ENCODE results near the gene LRRC18. TPM values are rescaled to one million over a fixed set of nuclear protein-coding genes. Genes with fewer than 3 reads are reported as not detected.

Gene LRRC18
- total RNA-seq, 1 experiment from 2014 or later = not detected

DNA sequence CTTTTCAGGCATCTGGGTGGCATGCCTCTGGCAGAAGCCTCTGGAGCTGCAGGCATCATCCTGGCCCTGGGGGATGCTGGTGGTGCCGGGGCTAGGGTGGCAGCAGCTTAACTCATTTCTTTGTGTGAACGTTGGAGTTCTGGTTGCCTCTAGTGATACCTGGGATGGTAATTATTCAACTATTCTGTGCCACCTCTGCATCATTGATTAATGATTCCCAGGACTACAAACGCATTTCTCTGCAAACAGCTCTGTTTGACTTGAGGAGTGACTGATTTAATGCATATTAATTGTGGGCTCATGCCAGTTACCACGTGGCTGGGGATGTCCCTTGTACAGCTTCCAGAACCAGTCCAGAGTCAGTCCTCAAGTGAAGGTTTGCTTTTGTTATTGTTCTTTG is 55.9 kb downstream of the LRRC18 start:
- Mint-ChIP-seq H3K9me3 (ENCODE audit: unreplicated experiment) (no peaks in the 10 kb centered on the region), H3K27ac (ENCODE audit: unreplicated experiment) (no peak overlapping the region), H3K36me3 (ENCODE audit: insufficient read depth, unreplicated experiment) (no peaks in the 10 kb centered on the region), H3K4me1 (ENCODE audit: low read depth, unreplicated experiment) (no peaks in the 10 kb centered on the region), H3K4me3 (ENCODE audit: unreplicated experiment) (no peak overlapping the region), H3K27me3 (ENCODE audit: insufficient read depth, unreplicated experiment) (peaks cover 27% of the 10 kb centered on the region)
- BruUV-seq (replicated peaks) = no TSS peak
- intact Hi-C loops (cut with micrococcal nuclease; ENCODE audit: unreplicated experiment) = loop anchor here (10.0 kb wide), 1 partner anchor 631 kb away; no protein-coding TSS in a partner anchor
- Histone ChIP-seq H3K27me3 (replicated peaks; ENCODE audit: control insufficient read depth, insufficient read depth, low read length) (no peaks in the 10 kb centered on the region; the same call in 1 of the 2 replicates), H3K36me3 (ENCODE audit: control insufficient read depth, insufficient read depth, low read length) (no peaks in the 10 kb centered on the region), H3K9me3 (no peaks in the 10 kb centered on the region), H3K4me1 (no peaks in the 10 kb centered on the region), H3K4me3 (ENCODE audit: low read depth, low read length) (no peak overlapping the region)
- ChIA-PET CTCF (no interaction called here), POLR2A (no interaction called here)
- TF ChIP-seq, protein P1, sequence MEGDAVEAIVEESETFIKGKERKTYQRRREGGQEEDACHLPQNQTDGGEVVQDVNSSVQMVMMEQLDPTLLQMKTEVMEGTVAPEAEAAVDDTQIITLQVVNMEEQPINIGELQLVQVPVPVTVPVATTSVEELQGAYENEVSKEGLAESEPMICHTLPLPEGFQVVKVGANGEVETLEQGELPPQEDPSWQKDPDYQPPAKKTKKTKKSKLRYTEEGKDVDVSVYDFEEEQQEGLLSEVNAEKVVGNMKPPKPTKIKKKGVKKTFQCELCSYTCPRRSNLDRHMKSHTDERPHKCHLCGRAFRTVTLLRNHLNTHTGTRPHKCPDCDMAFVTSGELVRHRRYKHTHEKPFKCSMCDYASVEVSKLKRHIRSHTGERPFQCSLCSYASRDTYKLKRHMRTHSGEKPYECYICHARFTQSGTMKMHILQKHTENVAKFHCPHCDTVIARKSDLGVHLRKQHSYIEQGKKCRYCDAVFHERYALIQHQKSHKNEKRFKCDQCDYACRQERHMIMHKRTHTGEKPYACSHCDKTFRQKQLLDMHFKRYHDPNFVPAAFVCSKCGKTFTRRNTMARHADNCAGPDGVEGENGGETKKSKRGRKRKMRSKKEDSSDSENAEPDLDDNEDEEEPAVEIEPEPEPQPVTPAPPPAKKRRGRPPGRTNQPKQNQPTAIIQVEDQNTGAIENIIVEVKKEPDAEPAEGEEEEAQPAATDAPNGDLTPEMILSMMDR (IDR thresholded peaks at IDR 0.05; ENCODE audit: insufficient read depth in 1 of 2, low read depth in 1 of 2, low read length in 1 of 2, severe bottlenecking in 1 of 2, unreplicated experiment in 1 of 2) = no peak
- DNase-seq = no peak

DNA sequence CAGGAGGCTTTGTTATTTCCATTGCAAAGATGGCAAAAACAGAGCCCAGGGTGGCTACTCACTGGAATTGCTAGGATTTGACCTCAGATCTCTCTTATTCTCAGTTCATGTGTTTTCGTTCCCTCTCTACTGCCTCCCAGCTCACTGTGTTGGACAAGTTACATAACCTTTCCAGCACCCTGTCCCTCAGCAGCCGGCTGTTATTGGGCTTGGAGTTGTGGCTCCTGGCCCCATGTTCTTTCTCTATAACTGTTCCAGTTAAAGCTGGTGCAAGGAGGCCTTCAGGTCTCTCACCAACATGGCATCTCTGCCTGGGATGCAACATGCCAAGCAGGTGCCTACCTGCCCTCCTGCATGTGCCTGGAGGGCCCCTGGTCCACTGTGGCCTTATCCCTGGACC is 56.8 kb downstream of the LRRC18 start:
- H3K4me1 Mint-ChIP-seq (ENCODE audit: low read depth, unreplicated experiment) = no peaks in the 10 kb centered on the region
- no peaks in the 10 kb centered on the region for H3K9me3 Mint-ChIP-seq (ENCODE audit: unreplicated experiment)
- Histone ChIP-seq H3K27me3 (replicated peaks; ENCODE audit: control insufficient read depth, insufficient read depth, low read length) (peaks cover 2% of the 10 kb centered on the region), H3K36me3 (ENCODE audit: control insufficient read depth, insufficient read depth, low read length) (no peaks in the 10 kb centered on the region), H3K9me3 (no peaks in the 10 kb centered on the region), H3K4me1 (no peaks in the 10 kb centered on the region), H3K4me3 (ENCODE audit: low read depth, low read length) (no peak overlapping the region)
- no peak for DNase-seq
- POLR2A ChIA-PET = no interaction called here
- BruUV-seq (replicated peaks) = no TSS peak
- peaks cover 26% of the 10 kb centered on the region for H3K27me3 Mint-ChIP-seq (ENCODE audit: insufficient read depth, unreplicated experiment)
- H3K4me3 Mint-ChIP-seq (ENCODE audit: unreplicated experiment) = no peak overlapping the region
- TF ChIP-seq, protein P1 (IDR thresholded peaks at IDR 0.05; ENCODE audit: insufficient read depth in 1 of 2, low read depth in 1 of 2, low read length in 1 of 2, severe bottlenecking in 1 of 2, unreplicated experiment in 1 of 2) = no peak
- CTCF ChIA-PET = interaction anchor here (0.8 kb wide), 1 partner anchor 226 kb away, joined by 4 read pairs; no protein-coding TSS in a partner anchor
- H3K36me3 Mint-ChIP-seq (ENCODE audit: insufficient read depth, unreplicated experiment) = no peaks in the 10 kb centered on the region
- no peak overlapping the region for H3K27ac Mint-ChIP-seq (ENCODE audit: unreplicated experiment)
- intact Hi-C loops (cut with micrococcal nuclease; ENCODE audit: unreplicated experiment) = loop anchor here (10.0 kb wide), 1 partner anchor 632 kb away; no protein-coding TSS in a partner anchor

DNA sequence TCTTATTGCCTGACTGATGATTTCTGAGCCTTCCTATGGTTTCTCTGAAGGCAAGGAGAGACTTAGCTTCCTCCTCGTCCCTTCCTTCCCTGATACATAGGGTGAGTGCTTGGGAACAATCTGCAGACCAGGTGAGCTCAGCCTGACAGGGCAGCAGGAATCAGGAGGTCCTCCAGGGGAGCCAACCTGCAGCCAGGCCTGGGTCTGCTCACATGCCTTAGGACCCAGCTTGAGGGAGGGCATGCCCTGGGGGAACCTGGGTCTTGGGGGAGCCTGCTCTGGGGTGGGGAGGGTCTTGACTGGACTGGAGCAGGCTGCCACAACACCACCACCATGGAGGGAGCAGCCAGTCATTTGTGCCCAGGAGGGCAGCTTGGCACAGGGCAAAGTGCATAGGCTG is 57.7 kb downstream of the LRRC18 start:
- intact Hi-C loops (cut with micrococcal nuclease; ENCODE audit: unreplicated experiment) = loop anchor here (10.0 kb wide), 1 partner anchor 633 kb away; no protein-coding TSS in a partner anchor
- Mint-ChIP-seq H3K36me3 (ENCODE audit: insufficient read depth, unreplicated experiment) (no peaks in the 10 kb centered on the region), H3K4me1 (ENCODE audit: low read depth, unreplicated experiment) (no peaks in the 10 kb centered on the region), H3K27me3 (ENCODE audit: insufficient read depth, unreplicated experiment) (peaks cover 25% of the 10 kb centered on the region), H3K9me3 (ENCODE audit: unreplicated experiment) (no peaks in the 10 kb centered on the region), H3K4me3 (ENCODE audit: unreplicated experiment) (no peak overlapping the region), H3K27ac (ENCODE audit: unreplicated experiment) (no peak overlapping the region)
- TF ChIP-seq, protein P1 (IDR thresholded peaks at IDR 0.05; ENCODE audit: insufficient read depth in 1 of 2, low read depth in 1 of 2, low read length in 1 of 2, severe bottlenecking in 1 of 2, unreplicated experiment in 1 of 2) = no peak
- H3K4me1 ChIP-seq = no peaks in the 10 kb centered on the region
- no TSS peak for BruUV-seq (replicated peaks)
- H3K4me3 ChIP-seq (ENCODE audit: low read depth, low read length) = no peak overlapping the region
- ChIA-PET CTCF (interaction anchor here (0.8 kb wide), 1 partner anchor 225 kb away, joined by 4 read pairs; no protein-coding TSS in a partner anchor), POLR2A (no interaction called here)
- DNase-seq = no peak
- no peaks in the 10 kb centered on the region for H3K36me3 ChIP-seq (ENCODE audit: control insufficient read depth, insufficient read depth, low read length)
- H3K27me3 ChIP-seq (replicated peaks; ENCODE audit: control insufficient read depth, insufficient read depth, low read length) = peaks cover 2% of the 10 kb centered on the region
- no peaks in the 10 kb centered on the region for H3K9me3 ChIP-seq
